IMR-90 (cell line): ENCODE measurements around the gene PHF11. TPM values are rescaled to one million over a fixed set of nuclear protein-coding genes. Genes with fewer than 3 reads are reported as not detected.

Source experiments
- ATAC-seq: fragments of 200-7000 bp; cut with Tn5 transposase; 2 replicates; pipeline ENCODE4 v1.9.1; 2020; ENCODE audit warnings: low read depth, mild to moderate bottlenecking, moderate library complexity
- BruUV-seq: library from RNA; stranded (reverse); fragments of 400-500 nt; replicated peaks from 2 replicates; lab custom pipeline; 2021; lab: Mats Ljungman, UMichigan
- CTCF ChIA-PET: fragments of 300-600 bp; formaldehyde crosslinking; extraction: SDS; loops from one replicate; lab custom pipeline; 2021; ENCODE audit warnings: antibody characterized with exemption; lab: Yijun Ruan, JAX
- POLR2A ChIA-PET: fragments of 300-600 bp; sonication (Branson Sonifier 250); formaldehyde crosslinking; loops from one replicate; lab custom pipeline; 2022; ENCODE audit warnings: antibody characterized with exemption; ENCODE audit not compliant: unreplicated experiment; lab: Charles Lee
- DNase-seq: peaks from one replicate; pipeline ENCODE4 v3.0.0; 2013
- H2AFZ ChIP-seq: replicated peaks from 2 replicates; pipeline ENCODE3; 2013; ENCODE audit warnings: low read length, mild to moderate bottlenecking; ENCODE audit not compliant: poor library complexity
- H2AK5ac ChIP-seq: 2 replicates; pipeline ENCODE4 v1.6.1; 2013; ENCODE audit warnings: low read depth, low read length, inconsistent platforms
- H2AK9ac ChIP-seq: replicated peaks from 2 replicates; pipeline ENCODE3; 2013; ENCODE audit warnings: mild to moderate bottlenecking, low read depth, low read length, moderate library complexity; ENCODE audit not compliant: poor library complexity
- H2BK120ac ChIP-seq: 2 replicates; pipeline ENCODE4 v1.6.1; 2013; ENCODE audit warnings: low read depth, low read length, inconsistent platforms
- H2BK15ac ChIP-seq: 3 replicates; pipeline ENCODE4 v1.6.1; 2013; ENCODE audit warnings: low read depth, low read length, inconsistent platforms
- H2BK20ac ChIP-seq: 2 replicates; pipeline ENCODE4 v1.6.1; 2013; ENCODE audit warnings: low read depth, mild to moderate bottlenecking, inconsistent platforms, low read length, moderate library complexity
- H2BK5ac ChIP-seq: 2 replicates; pipeline ENCODE4 v1.6.1; 2013; ENCODE audit warnings: mild to moderate bottlenecking, low read depth, low read length, inconsistent platforms; ENCODE audit not compliant: poor library complexity, severe bottlenecking
- H3K14ac ChIP-seq: replicated peaks from 2 replicates; pipeline ENCODE4 v1.6.1; 2013; ENCODE audit warnings: low read depth, low read length, inconsistent platforms
- H3K18ac ChIP-seq: 2 replicates; pipeline ENCODE4 v1.6.1; 2013; ENCODE audit warnings: low read depth, low read length, control low read depth
- H3K23ac ChIP-seq: 2 replicates; pipeline ENCODE4 v1.6.1; 2013; ENCODE audit warnings: low read depth, low read length, inconsistent platforms
- H3K27ac ChIP-seq: 2 replicates; pipeline ENCODE4 v1.5.1; 2013; ENCODE audit warnings: mild to moderate bottlenecking, control low read depth, low read length; ENCODE audit not compliant: insufficient read depth
- H3K27me3 ChIP-seq: 2 replicates; pipeline ENCODE4 v1.6.1; 2013; ENCODE audit warnings: low read length; ENCODE audit not compliant: control insufficient read depth, insufficient read depth
- H3K36me3 ChIP-seq: 2 replicates; pipeline ENCODE4 v1.6.1; 2013; ENCODE audit warnings: low read length, mixed read lengths; ENCODE audit not compliant: control insufficient read depth, insufficient read depth
- H3K4ac ChIP-seq: 2 replicates; pipeline ENCODE4 v1.6.1; 2013; ENCODE audit warnings: low read depth, low read length, inconsistent platforms
- H3K4me1 ChIP-seq: 2 replicates; pipeline ENCODE4 v1.6.1; 2013; ENCODE audit warnings: low read length, mixed read lengths; ENCODE audit not compliant: control insufficient read depth, insufficient read depth
- H3K4me2 ChIP-seq: 2 replicates; pipeline ENCODE4 v1.6.1; 2013; ENCODE audit warnings: low read depth, mild to moderate bottlenecking, control low read depth, low read length, moderate library complexity
- H3K4me3 ChIP-seq: 2 replicates; pipeline ENCODE4 v1.5.1; 2013; ENCODE audit warnings: low read depth, mild to moderate bottlenecking, control low read depth, low read length, moderate library complexity; ENCODE audit not compliant: insufficient read depth
- H3K56ac ChIP-seq: 2 replicates; pipeline ENCODE4 v1.6.1; 2013; ENCODE audit warnings: low read length, inconsistent platforms; ENCODE audit not compliant: insufficient read depth; ENCODE audit errors: extremely low read depth
- H3K79me1 ChIP-seq, 2 experiments: 2 replicates each; pipeline ENCODE4 v1.6.1; 2013; ENCODE audit warnings: low read length in 2 of 2, inconsistent platforms in 1 of 2, low read depth in 1 of 2
- H3K9ac ChIP-seq: 2 replicates; pipeline ENCODE4 v1.6.1; 2013; ENCODE audit warnings: low read depth, low read length, control low read depth
- H3K9me1 ChIP-seq: 2 replicates; pipeline ENCODE4 v1.6.1; 2013; ENCODE audit warnings: low read length, inconsistent platforms; ENCODE audit not compliant: insufficient read depth
- H3K9me3 ChIP-seq: 2 replicates; pipeline ENCODE4 v1.6.1; 2013; ENCODE audit warnings: low read length; ENCODE audit not compliant: control insufficient read depth, insufficient read depth
- H4K20me1 ChIP-seq: 2 replicates; pipeline ENCODE4 v1.6.1; 2013; ENCODE audit warnings: low read length, inconsistent platforms; ENCODE audit not compliant: insufficient read depth
- H4K5ac ChIP-seq: 2 replicates; pipeline ENCODE4 v1.6.1; 2013; ENCODE audit warnings: mild to moderate bottlenecking, low read depth, low read length, control low read depth
- H4K8ac ChIP-seq, 2 experiments: 2 replicates each; pipeline ENCODE4 v1.6.1; 2013; ENCODE audit warnings: low read depth in 2 of 2, low read length in 2 of 2, control low read depth in 1 of 2, inconsistent platforms in 1 of 2
- H4K91ac ChIP-seq: 2 replicates; pipeline ENCODE4 v1.6.1; 2013; ENCODE audit warnings: low read depth, low read length, inconsistent platforms; ENCODE audit not compliant: insufficient read depth
- RFX5 ChIP-seq: IDR thresholded peaks from 2 replicates; pipeline ENCODE4 v1.8.0; 2012; ENCODE audit warnings: low read depth, mild to moderate bottlenecking, low read length, moderate library complexity
- WGBS, 2 experiments: methylation state at CpG; one replicate each; pipeline versions ENCODE4 v1.1.5 to v1.1.7; 2013; ENCODE audit warnings: missing lambda C conversion rate in 2 of 2; ENCODE audit not compliant: insufficient read length in 1 of 2; ENCODE audit errors: extremely low coverage in 2 of 2; 5-methylcytosine and 5-hydroxymethylcytosine counted together
- dilution Hi-C: fragments of 300-500 bp; cut with HindIII; formaldehyde crosslinking; loops from one replicate; pipeline ENCODE4 v1.14.3; 2018; ENCODE audit warnings: low sequenced_read_pairs; ENCODE audit not compliant: unreplicated experiment
- in situ Hi-C: fragments of 300-500 bp; cut with MboI; formaldehyde crosslinking; loops from 3 replicates; pipeline ENCODE4 v1.14.3; 2019; ENCODE audit warnings: low sequenced_read_pairs, inconsistent platforms, mixed read lengths
- intact Hi-C: fragments of 100-400 bp; cut with micrococcal nuclease; formaldehyde crosslinking; loops from 2 replicates; pipeline ENCODE4 v1.10.0; 2022
- polyA plus RNA-seq, 3 experiments: library from polyadenylated mRNA; depleted of rRNA; stranded (reverse); fragments of >200 nt; gene quantifications; 2 replicates each; pipeline ENCODE4 v1.2.3, GENCODE V29; 2012; ENCODE audit warnings: low replicate concordance in 1 of 3
- total RNA-seq: library from RNA; depleted of rRNA; stranded (reverse); fragments of >200 nt; gene quantifications from 2 replicates; pipeline ENCODE4 v1.2.3, GENCODE V29; 2012

The PHF11 gene
- total and polyA plus RNA-seq, 2 of the 4 experiments (the other 2 are of a cell fraction) = 3.9 to 15.4 TPM

GRCh38 chr13:49554387-49554786 lies 58.6 kb downstream of the PHF11 start:
- ChIA-PET POLR2A (no interaction called here), CTCF (no interaction called here)
- Histone ChIP-seq H3K79me1 (peaks cover 0 to 4% of the 10 kb centered on the region in 2 experiments; a peak in 2 of 4 replicates), H3K4me3 (no peak overlapping the region), H3K9ac (no peak overlapping the region), H4K5ac (no peak overlapping the region), H2BK120ac (no peak overlapping the region), H4K91ac (no peak overlapping the region), H3K4me2 (no peak overlapping the region), H3K23ac (no peak overlapping the region), H2BK5ac (no peak overlapping the region), H3K56ac (no peak overlapping the region), H4K8ac (no peak overlapping the region), H4K20me1 (no peaks in the 10 kb centered on the region), H3K9me1 (no peaks in the 10 kb centered on the region; the same call in 1 of the 2 replicates), H3K27me3 (no peaks in the 10 kb centered on the region), H3K9me3 (no peaks in the 10 kb centered on the region), H3K4me1 (no peaks in the 10 kb centered on the region), H3K36me3 (peaks cover 27% of the 10 kb centered on the region), H3K4ac (no peak overlapping the region), H2BK15ac (no peak overlapping the region), H2AFZ (no peak overlapping the region), H3K18ac (no peak overlapping the region), H3K14ac (no peak overlapping the region), H2BK20ac (no peak overlapping the region), H3K27ac (no peak overlapping the region), H2AK5ac (no peak overlapping the region), H2AK9ac (no peak overlapping the region)
- 67% methylated on average over 2 of the region's 11 CpGs; no CpG with 5 or more reads in 1 of the 2 experiments for WGBS, 2 experiments
- dilution Hi-C loops (no loop called here), in situ Hi-C loops (no loop called here), intact Hi-C loops (no loop called here)
- no peak for TF ChIP-seq RFX5
- ATAC-seq (no peak), DNase-seq (no peak)
- BruUV-seq = no TSS peak
